H9 (cell line): ENCODE results near the gene CTNNA3. TPM values are rescaled to one million over a fixed set of nuclear protein-coding genes. Genes with fewer than 3 reads are reported as not detected.

Source experiments
- DNase-seq: peaks from one replicate; pipeline ENCODE4 v3.0.0-alpha.2; 2017
- H2AFZ ChIP-seq: one replicate; pipeline ENCODE4 v1.6.1; 2013; ENCODE audit warnings: mild to moderate bottlenecking, low read length, control low read depth, moderate library complexity
- H2AK5ac ChIP-seq: 2 replicates; pipeline ENCODE4 v1.6.1; 2013; ENCODE audit warnings: low read length, control low read depth, mixed read lengths; ENCODE audit not compliant: insufficient read length
- H2BK120ac ChIP-seq: one replicate; pipeline ENCODE4 v1.6.1; 2013; ENCODE audit warnings: low read depth, mild to moderate bottlenecking, low read length, control low read depth, inconsistent platforms; ENCODE audit not compliant: poor library complexity, severe bottlenecking
- H2BK12ac ChIP-seq: 2 replicates; pipeline ENCODE4 v1.6.1; 2013; ENCODE audit warnings: low read length, control low read depth, mixed read lengths, low read depth; ENCODE audit not compliant: insufficient read length
- H2BK15ac ChIP-seq: 2 replicates; pipeline ENCODE4 v1.6.1; 2013; ENCODE audit warnings: low read depth, low read length, control low read depth
- H2BK20ac ChIP-seq: one replicate; pipeline ENCODE4 v1.6.1; 2013; ENCODE audit warnings: low read depth, mild to moderate bottlenecking, low read length, control low read depth, inconsistent platforms; ENCODE audit not compliant: poor library complexity, severe bottlenecking
- H2BK5ac ChIP-seq: 2 replicates; pipeline ENCODE4 v1.6.1; 2013; ENCODE audit warnings: low read length, control low read depth, mixed read lengths; ENCODE audit not compliant: insufficient read length
- H3K14ac ChIP-seq: 2 replicates; pipeline ENCODE4 v1.6.1; 2013; ENCODE audit warnings: low read length, control low read depth; ENCODE audit not compliant: insufficient read depth
- H3K18ac ChIP-seq: 2 replicates; pipeline ENCODE4 v1.6.1; 2013; ENCODE audit warnings: low read depth, mild to moderate bottlenecking, mixed read lengths, low read length, control low read depth; ENCODE audit not compliant: insufficient read length
- H3K23ac ChIP-seq: 2 replicates; pipeline ENCODE4 v1.6.1; 2013; ENCODE audit warnings: low read length, control low read depth, mixed read lengths, low read depth; ENCODE audit not compliant: insufficient read length
- H3K23me2 ChIP-seq: 2 replicates; pipeline ENCODE4 v1.6.1; 2013; ENCODE audit warnings: low read depth, mild to moderate bottlenecking, mixed read lengths, low read length, control low read depth; ENCODE audit not compliant: insufficient read length, poor library complexity, severe bottlenecking
- H3K27ac ChIP-seq: 2 replicates; pipeline ENCODE4 v1.5.1; 2013; ENCODE audit warnings: low read length, control low read depth, mixed read lengths, low read depth; ENCODE audit not compliant: insufficient read length
- H3K27me3 ChIP-seq: 2 replicates; pipeline ENCODE4 v1.6.1; 2013; ENCODE audit warnings: low read length, control low read depth, inconsistent platforms; ENCODE audit not compliant: insufficient read depth
- H3K4ac ChIP-seq: 2 replicates; pipeline ENCODE4 v1.6.1; 2013; ENCODE audit warnings: low read depth, mild to moderate bottlenecking, control low read depth, inconsistent platforms, low read length, moderate library complexity
- H3K4me1 ChIP-seq: 2 replicates; pipeline ENCODE4 v1.6.1; 2013; ENCODE audit warnings: low read length, control low read depth, inconsistent platforms; ENCODE audit not compliant: insufficient read depth
- H3K4me2 ChIP-seq: 2 replicates; pipeline ENCODE4 v1.6.1; 2013; ENCODE audit warnings: low read length, control low read depth, mixed read lengths; ENCODE audit not compliant: insufficient read length, insufficient read depth
- H3K56ac ChIP-seq: 2 replicates; pipeline ENCODE4 v1.6.1; 2013; ENCODE audit warnings: low read depth, mild to moderate bottlenecking, mixed read lengths, low read length, control low read depth; ENCODE audit not compliant: insufficient read length
- H3K79me1 ChIP-seq: 2 replicates; pipeline ENCODE4 v1.6.1; 2013; ENCODE audit warnings: low read depth, mild to moderate bottlenecking, moderate library complexity, low read length, control low read depth, inconsistent platforms; ENCODE audit not compliant: insufficient read depth, poor library complexity, severe bottlenecking
- H3K79me2 ChIP-seq: 2 replicates; pipeline ENCODE4 v1.6.1; 2013; ENCODE audit warnings: low read length, control low read depth, inconsistent platforms; ENCODE audit not compliant: insufficient read depth
- H3K9ac ChIP-seq: 2 replicates; pipeline ENCODE4 v1.6.1; 2013; ENCODE audit warnings: low read length, control low read depth, mixed read lengths; ENCODE audit not compliant: insufficient read length; ENCODE audit errors: extremely low read depth
- H3K9me3 ChIP-seq: one replicate; pipeline ENCODE4 v1.6.1; 2013; ENCODE audit warnings: low read depth, low read length, inconsistent platforms; ENCODE audit not compliant: control insufficient read depth
- H3T11ph ChIP-seq: one replicate; pipeline ENCODE4 v1.6.1; 2013; ENCODE audit warnings: mild to moderate bottlenecking, low read length, control low read depth, inconsistent platforms
- H4K20me1 ChIP-seq: one replicate; pipeline ENCODE4 v1.6.1; 2013; ENCODE audit not compliant: control insufficient read depth, insufficient read length, insufficient read depth
- H4K5ac ChIP-seq: 2 replicates; pipeline ENCODE4 v1.6.1; 2013; ENCODE audit warnings: low read depth, mild to moderate bottlenecking, mixed read lengths, low read length, control low read depth; ENCODE audit not compliant: insufficient read length
- H4K8ac ChIP-seq: replicated peaks from 2 replicates; pipeline ENCODE4 v1.6.1; 2013; ENCODE audit warnings: low read length, control low read depth, mixed read lengths, low read depth; ENCODE audit not compliant: insufficient read length
- H4K91ac ChIP-seq: 2 replicates; pipeline ENCODE4 v1.6.1; 2013; ENCODE audit warnings: low read depth, mild to moderate bottlenecking, moderate library complexity, mixed read lengths, low read length, control low read depth; ENCODE audit not compliant: insufficient read length
- H3K27ac Mint-ChIP-seq, 3 experiments: 2 replicates in 2 of 3; 3 replicates in 1 of 3; pipeline ENCODE4 v1.8.0; 2020 to 2021; ENCODE audit warnings: mixed read lengths in 3 of 3, mild to moderate bottlenecking in 1 of 3, moderate library complexity in 1 of 3
- H3K27me3 Mint-ChIP-seq: 2 replicates; pipeline ENCODE4 v1.8.0; 2021; ENCODE audit warnings: low read depth, mild to moderate bottlenecking, moderate library complexity, mixed read lengths
- H3K36me3 Mint-ChIP-seq, 3 experiments: 2 replicates in 2 of 3; 3 replicates in 1 of 3; pipeline ENCODE4 v1.8.0; 2020 to 2021; ENCODE audit warnings: low read depth in 3 of 3, mixed read lengths in 3 of 3; ENCODE audit not compliant: insufficient read depth in 1 of 3
- H3K4me1 Mint-ChIP-seq, 2 experiments: 2 replicates each; pipeline ENCODE4 v1.8.0; 2020; ENCODE audit warnings: mixed read lengths in 2 of 2
- H3K4me3 Mint-ChIP-seq, 2 experiments: 2 replicates in 1 of 2; 3 replicates in 1 of 2; pipeline ENCODE4 v1.8.0; 2020 to 2021; ENCODE audit warnings: mild to moderate bottlenecking in 2 of 2, mixed read lengths in 2 of 2, moderate library complexity in 1 of 2
- H3K9me3 Mint-ChIP-seq, 2 experiments: 2 replicates in 1 of 2; 3 replicates in 1 of 2; pipeline ENCODE4 v1.8.0; 2020; ENCODE audit warnings: mild to moderate bottlenecking in 2 of 2, mixed read lengths in 2 of 2, moderate library complexity in 1 of 2
- CTCF ChIP-seq: fragments of 200-600 bp; sonication (generic); conservative IDR thresholded peaks from 3 replicates; pipeline ENCODE4 v1.8.0; 2021; ENCODE audit warnings: antibody characterized with exemption, mild to moderate bottlenecking
- WGBS: extraction: QIAGEN DNeasy Blood & Tissue Kit; methylation state at CpG from one replicate; pipeline ENCODE4 v1.1.7; 2013; ENCODE audit warnings: missing lambda C conversion rate, low lambda C conversion rate, mixed read lengths; ENCODE audit not compliant: insufficient read length; ENCODE audit errors: extremely low coverage; 5-methylcytosine and 5-hydroxymethylcytosine counted together
- total RNA-seq: library from RNA; stranded (reverse); gene quantifications from 2 replicates; pipeline ENCODE4 v1.2.1, GENCODE V29; 2021

CTNNA3 gene
- total RNA-seq, 1 experiment from 2014 or later, result 3.3 TPM

GRCh38 chr10:66301078-66301477 is 1394.9 kb downstream of the CTNNA3 start:
- Histone ChIP-seq H4K8ac (no peak overlapping the region), H4K20me1 (no peaks in the 10 kb centered on the region), H3K23ac (no peak overlapping the region), H2AFZ (no peak overlapping the region), H2BK120ac (no peak overlapping the region), H3K79me2 (no peaks in the 10 kb centered on the region), H2BK15ac (no peak overlapping the region), H3K4me2 (no peak overlapping the region), H2BK20ac (no peak overlapping the region), H3T11ph (no peak overlapping the region), H2BK5ac (no peak overlapping the region), H3K27me3 (no peaks in the 10 kb centered on the region), H3K4ac (no peak overlapping the region), H3K9me3 (no peaks in the 10 kb centered on the region), H2AK5ac (no peak overlapping the region), H3K18ac (no peak overlapping the region), H3K4me1 (no peaks in the 10 kb centered on the region), H4K5ac (no peak overlapping the region), H3K27ac (no peak overlapping the region), H4K91ac (no peak overlapping the region), H3K23me2 (no peaks in the 10 kb centered on the region), H3K79me1 (no peaks in the 10 kb centered on the region), H3K9ac (no peak overlapping the region), H3K56ac (no peak overlapping the region), H2BK12ac (no peak overlapping the region), H3K14ac (no peak overlapping the region)
- H3K4me1 Mint-ChIP-seq, result peaks cover 0 to 7% of the 10 kb centered on the region in 2 experiments; a peak in 2 of 4 replicates
- no CpG with 5 or more reads among the region's 1 CpG for WGBS
- no peaks in the 10 kb centered on the region for H3K27me3 Mint-ChIP-seq
- no peak overlapping the region for H3K4me3 Mint-ChIP-seq
- H3K9me3 Mint-ChIP-seq, result no peaks in the 10 kb centered on the region
- H3K36me3 Mint-ChIP-seq, result no peaks in the 10 kb centered on the region
- no peak overlapping the region for H3K27ac Mint-ChIP-seq
- no peak for DNase-seq
- no peak for TF ChIP-seq CTCF
